ENCODE measurements around the gene FBXL17. TPM values are rescaled to one million over a fixed set of nuclear protein-coding genes. Genes with fewer than 3 reads are reported as not detected.

Gene FBXL17
- total RNA-seq, 1 experiment from 2014 or later: 8.8 TPM

DNA sequence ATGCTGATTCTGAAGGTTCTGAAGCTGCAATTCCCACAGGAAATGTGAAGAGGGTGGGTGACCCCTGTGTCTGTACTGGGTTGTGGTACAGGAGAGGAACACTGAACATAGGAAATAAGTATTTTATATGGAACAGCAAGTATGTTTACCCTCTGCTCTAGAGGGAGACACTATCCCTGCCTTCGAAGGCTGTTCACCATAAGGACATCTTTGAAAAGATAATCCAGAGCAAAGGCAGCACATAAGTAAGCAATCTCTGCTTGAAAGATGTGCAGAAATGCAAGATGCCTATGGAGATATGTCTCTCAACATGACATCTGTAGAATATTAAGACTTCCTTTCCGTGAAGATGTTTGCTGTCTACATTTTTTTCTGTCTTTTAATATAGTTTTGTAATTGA, 526.7 kb downstream of the FBXL17 start:
- Histone ChIP-seq H3K9me3 (ENCODE audit: low read length) (no peaks in the 10 kb centered on the region), H3K4me3 (ENCODE audit: low read length) (no peak overlapping the region), H3K27me3 (ENCODE audit: low read length) (no peaks in the 10 kb centered on the region), H3K9ac (ENCODE audit: low read length) (no peak overlapping the region), H3K9me2 (replicated peaks; ENCODE audit: low read length) (no peaks in the 10 kb centered on the region), H3F3A (ENCODE audit: low read length, unreplicated experiment) (no peaks in the 10 kb centered on the region), H3K27ac (ENCODE audit: low read length) (no peak overlapping the region), H3K36me3 (ENCODE audit: low read depth, low read length) (no peaks in the 10 kb centered on the region), H3K4me1 (ENCODE audit: insufficient read depth, low read length) (no peaks in the 10 kb centered on the region), H4K20me1 (ENCODE audit: low read length) (no peaks in the 10 kb centered on the region), H2AFZ (ENCODE audit: low read length) (no peak overlapping the region), H3K4me2 (ENCODE audit: low read length) (no peak overlapping the region), H3K79me2 (ENCODE audit: low read length) (no peaks in the 10 kb centered on the region)
- DNase-seq: no peak
- ChIA-PET POLR2A (ENCODE audit: unreplicated experiment) (no interaction called here), CTCF (no interaction called here)
- intact Hi-C loops (cut with micrococcal nuclease): loop anchor here (2.0 kb wide), 1 partner anchor 214 kb away; no protein-coding TSS in a partner anchor
- ATAC-seq: peak; percentile 44
- BruUV-seq (replicated peaks): no TSS peak
- no peak for TF ChIP-seq EZH2 (IDR thresholded peaks at IDR 0.05; ENCODE audit: low read length, unreplicated experiment)
- no peak for TF ChIP-seq EZH2phosphoT487 (IDR thresholded peaks at IDR 0.05; ENCODE audit: borderline replicate concordance, low read length)
- TF ChIP-seq, protein P1, sequence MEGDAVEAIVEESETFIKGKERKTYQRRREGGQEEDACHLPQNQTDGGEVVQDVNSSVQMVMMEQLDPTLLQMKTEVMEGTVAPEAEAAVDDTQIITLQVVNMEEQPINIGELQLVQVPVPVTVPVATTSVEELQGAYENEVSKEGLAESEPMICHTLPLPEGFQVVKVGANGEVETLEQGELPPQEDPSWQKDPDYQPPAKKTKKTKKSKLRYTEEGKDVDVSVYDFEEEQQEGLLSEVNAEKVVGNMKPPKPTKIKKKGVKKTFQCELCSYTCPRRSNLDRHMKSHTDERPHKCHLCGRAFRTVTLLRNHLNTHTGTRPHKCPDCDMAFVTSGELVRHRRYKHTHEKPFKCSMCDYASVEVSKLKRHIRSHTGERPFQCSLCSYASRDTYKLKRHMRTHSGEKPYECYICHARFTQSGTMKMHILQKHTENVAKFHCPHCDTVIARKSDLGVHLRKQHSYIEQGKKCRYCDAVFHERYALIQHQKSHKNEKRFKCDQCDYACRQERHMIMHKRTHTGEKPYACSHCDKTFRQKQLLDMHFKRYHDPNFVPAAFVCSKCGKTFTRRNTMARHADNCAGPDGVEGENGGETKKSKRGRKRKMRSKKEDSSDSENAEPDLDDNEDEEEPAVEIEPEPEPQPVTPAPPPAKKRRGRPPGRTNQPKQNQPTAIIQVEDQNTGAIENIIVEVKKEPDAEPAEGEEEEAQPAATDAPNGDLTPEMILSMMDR (conservative IDR thresholded peaks at IDR 0.05; ENCODE audit: low read depth, low read length): peak; percentile 31; the same call in 1 of the 2 replicates

DNA sequence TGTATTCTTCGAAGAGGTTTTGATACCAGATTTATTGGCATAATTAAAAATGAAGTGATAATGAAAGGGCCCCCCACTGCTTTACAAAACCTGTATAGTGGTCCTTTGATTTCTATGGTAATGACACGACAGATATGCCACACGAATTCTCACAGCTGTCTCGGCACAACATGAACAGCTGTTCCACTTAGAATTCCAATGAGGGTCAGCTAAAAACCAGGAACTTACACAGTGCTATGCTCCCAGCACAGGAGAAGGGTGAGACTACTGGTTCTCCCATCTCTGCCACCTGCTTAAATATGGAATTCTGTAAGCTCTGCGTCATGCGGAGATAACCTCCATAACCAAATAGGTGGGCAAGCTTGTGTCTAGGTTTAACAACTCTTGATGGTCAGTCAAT, 528.2 kb downstream of the FBXL17 start:
- H3K36me3 ChIP-seq (ENCODE audit: low read depth, low read length): no peaks in the 10 kb centered on the region
- H3F3A ChIP-seq (ENCODE audit: low read length, unreplicated experiment): no peaks in the 10 kb centered on the region
- no TSS peak for BruUV-seq (replicated peaks)
- ChIA-PET POLR2A (ENCODE audit: unreplicated experiment) (interaction anchor here (0.7 kb wide), 1 partner anchor 21 kb away, joined by 4 read pairs; no protein-coding TSS in a partner anchor), CTCF (no interaction called here)
- no peaks in the 10 kb centered on the region for H4K20me1 ChIP-seq (ENCODE audit: low read length)
- H3K4me2 ChIP-seq (ENCODE audit: low read length): no peak overlapping the region
- no peaks in the 10 kb centered on the region for H3K27me3 ChIP-seq (ENCODE audit: low read length)
- H3K79me2 ChIP-seq (ENCODE audit: low read length): no peaks in the 10 kb centered on the region
- H2AFZ ChIP-seq (ENCODE audit: low read length): no peak overlapping the region
- no peaks in the 10 kb centered on the region for H3K9me2 ChIP-seq (replicated peaks; ENCODE audit: low read length)
- ATAC-seq: no peak
- no peak overlapping the region for H3K4me3 ChIP-seq (ENCODE audit: low read length)
- no peak overlapping the region for H3K27ac ChIP-seq (ENCODE audit: low read length)
- no peak overlapping the region for H3K9ac ChIP-seq (ENCODE audit: low read length)
- TF ChIP-seq EZH2 (IDR thresholded peaks at IDR 0.05; ENCODE audit: low read length, unreplicated experiment) (no peak), EZH2phosphoT487 (IDR thresholded peaks at IDR 0.05; ENCODE audit: borderline replicate concordance, low read length) (no peak)
- TF ChIP-seq, protein P1 (conservative IDR thresholded peaks at IDR 0.05; ENCODE audit: low read depth, low read length): no peak
- no peaks in the 10 kb centered on the region for H3K9me3 ChIP-seq (ENCODE audit: low read length)
- DNase-seq: no peak
- H3K4me1 ChIP-seq (ENCODE audit: insufficient read depth, low read length): peaks cover 13% of the 10 kb centered on the region
- intact Hi-C loops (cut with micrococcal nuclease): loop anchor here (2.0 kb wide), 1 partner anchor 215 kb away; no protein-coding TSS in a partner anchor

DNA sequence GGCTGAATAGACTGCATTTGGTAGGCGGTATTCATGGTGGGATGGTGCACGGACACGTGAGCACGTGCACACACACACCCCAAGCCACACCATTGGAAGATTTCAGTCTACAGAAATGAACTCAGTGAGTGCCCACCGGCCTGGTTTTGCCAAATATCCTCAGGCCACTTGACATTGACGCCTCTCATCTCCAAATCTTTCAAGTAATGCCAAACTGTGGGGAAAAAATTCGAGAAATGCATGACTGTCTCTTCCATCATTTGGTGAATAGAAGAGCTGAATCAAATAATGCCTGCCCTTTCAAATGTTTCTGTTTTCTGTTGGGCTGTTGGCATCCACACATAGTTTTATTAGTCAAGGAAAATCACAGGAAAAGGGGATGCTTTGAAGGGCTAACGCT, 528.9 kb downstream of the FBXL17 start:
- CTCF ChIA-PET: no interaction called here
- Histone ChIP-seq H3K36me3 (ENCODE audit: low read depth, low read length) (no peaks in the 10 kb centered on the region), H4K20me1 (ENCODE audit: low read length) (no peaks in the 10 kb centered on the region), H3K9me3 (ENCODE audit: low read length) (no peaks in the 10 kb centered on the region), H3K79me2 (ENCODE audit: low read length) (no peaks in the 10 kb centered on the region), H3K4me1 (ENCODE audit: insufficient read depth, low read length) (peaks cover 13% of the 10 kb centered on the region), H3K27ac (ENCODE audit: low read length) (no peak overlapping the region), H2AFZ (ENCODE audit: low read length) (no peak overlapping the region), H3K27me3 (ENCODE audit: low read length) (no peaks in the 10 kb centered on the region), H3K9ac (ENCODE audit: low read length) (no peak overlapping the region), H3K4me3 (ENCODE audit: low read length) (no peak overlapping the region), H3F3A (ENCODE audit: low read length, unreplicated experiment) (no peaks in the 10 kb centered on the region), H3K4me2 (ENCODE audit: low read length) (no peak overlapping the region), H3K9me2 (replicated peaks; ENCODE audit: low read length) (no peaks in the 10 kb centered on the region)
- intact Hi-C loops (cut with micrococcal nuclease): no loop called here
- TF ChIP-seq, protein P1 (conservative IDR thresholded peaks at IDR 0.05; ENCODE audit: low read depth, low read length): no peak
- no peak for TF ChIP-seq EZH2phosphoT487 (IDR thresholded peaks at IDR 0.05; ENCODE audit: borderline replicate concordance, low read length)
- TF ChIP-seq EZH2 (IDR thresholded peaks at IDR 0.05; ENCODE audit: low read length, unreplicated experiment): no peak
- POLR2A ChIA-PET (ENCODE audit: unreplicated experiment): interaction anchor here (0.6 to 0.7 kb wide), 2 partner anchors 8 to 20 kb away, joined by 4 to 5 read pairs; no protein-coding TSS in a partner anchor
- no TSS peak for BruUV-seq (replicated peaks)
- ATAC-seq (no peak), DNase-seq (no peak)
